ENCODE results near the gene NR4A1. TPM values are rescaled to one million over a fixed set of nuclear protein-coding genes. Genes with fewer than 3 reads are reported as not detected.

The NR4A1 gene
- total RNA-seq, 4 donors from 2014 or later = 390 to 1,252 (median 718) TPM

DNA sequence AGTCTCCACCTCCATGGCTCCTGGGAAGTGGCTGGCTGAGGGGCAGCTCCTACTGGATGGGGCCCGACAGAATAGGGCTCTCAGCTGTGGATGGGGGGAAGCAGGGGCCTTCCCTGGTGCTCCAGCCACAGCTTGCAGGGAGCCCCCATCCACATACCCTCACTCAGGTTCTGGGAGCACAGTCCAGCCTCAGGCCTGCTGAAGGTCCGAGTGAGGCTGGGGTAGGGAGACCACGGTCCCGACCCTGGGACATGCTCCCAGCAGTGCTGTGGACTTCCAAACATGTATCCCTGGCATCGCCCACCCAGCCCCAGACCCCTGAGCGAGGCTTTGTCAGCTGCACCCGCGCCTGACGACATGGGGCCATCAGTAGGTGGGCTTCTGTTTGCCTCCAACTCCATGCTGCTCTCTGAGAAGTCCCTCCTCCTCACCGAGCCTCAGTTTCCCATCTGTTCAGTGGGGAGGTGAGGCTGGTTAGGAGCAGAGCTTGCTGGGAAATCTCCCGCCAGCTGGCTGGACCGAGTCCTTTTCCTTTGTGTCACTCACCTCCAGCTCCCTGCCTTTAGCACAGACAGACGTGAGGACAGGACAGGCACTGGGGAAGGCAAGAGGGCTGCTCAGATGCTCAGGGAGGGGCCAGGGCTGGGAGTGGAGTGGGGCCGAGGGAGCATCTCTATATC is 9.4 kb downstream of the NR4A1 start:
- Histone ChIP-seq H3K9me3 (no peaks in the 10 kb centered on the region), H3K36me3 (peaks cover 0 to 44% (median 4%) of the 10 kb centered on the region in 3 donors), H3K4me1 (peaks cover 0 to 89% (median 38%) of the 10 kb centered on the region in 4 donors), H3K27me3 (no peaks in the 10 kb centered on the region), H3K27ac (peak overlapping the region; percentile 82 to 99 (median 95)), H3K4me3 (no peak overlapping the region)
- 55 to 76% methylated on average over 14 of the region's 14 CpGs for WGBS, 2 donors
- no peak for DNase-seq (ENCODE audit: low spot score in 2 of 2)
- TF ChIP-seq EP300 (IDR thresholded peaks at IDR 0.05) (no peak), POLR2A (IDR thresholded peaks at IDR 0.05) (no peak)
- TF ChIP-seq, protein P1, sequence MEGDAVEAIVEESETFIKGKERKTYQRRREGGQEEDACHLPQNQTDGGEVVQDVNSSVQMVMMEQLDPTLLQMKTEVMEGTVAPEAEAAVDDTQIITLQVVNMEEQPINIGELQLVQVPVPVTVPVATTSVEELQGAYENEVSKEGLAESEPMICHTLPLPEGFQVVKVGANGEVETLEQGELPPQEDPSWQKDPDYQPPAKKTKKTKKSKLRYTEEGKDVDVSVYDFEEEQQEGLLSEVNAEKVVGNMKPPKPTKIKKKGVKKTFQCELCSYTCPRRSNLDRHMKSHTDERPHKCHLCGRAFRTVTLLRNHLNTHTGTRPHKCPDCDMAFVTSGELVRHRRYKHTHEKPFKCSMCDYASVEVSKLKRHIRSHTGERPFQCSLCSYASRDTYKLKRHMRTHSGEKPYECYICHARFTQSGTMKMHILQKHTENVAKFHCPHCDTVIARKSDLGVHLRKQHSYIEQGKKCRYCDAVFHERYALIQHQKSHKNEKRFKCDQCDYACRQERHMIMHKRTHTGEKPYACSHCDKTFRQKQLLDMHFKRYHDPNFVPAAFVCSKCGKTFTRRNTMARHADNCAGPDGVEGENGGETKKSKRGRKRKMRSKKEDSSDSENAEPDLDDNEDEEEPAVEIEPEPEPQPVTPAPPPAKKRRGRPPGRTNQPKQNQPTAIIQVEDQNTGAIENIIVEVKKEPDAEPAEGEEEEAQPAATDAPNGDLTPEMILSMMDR (IDR thresholded peaks at IDR 0.05) = no peak

DNA sequence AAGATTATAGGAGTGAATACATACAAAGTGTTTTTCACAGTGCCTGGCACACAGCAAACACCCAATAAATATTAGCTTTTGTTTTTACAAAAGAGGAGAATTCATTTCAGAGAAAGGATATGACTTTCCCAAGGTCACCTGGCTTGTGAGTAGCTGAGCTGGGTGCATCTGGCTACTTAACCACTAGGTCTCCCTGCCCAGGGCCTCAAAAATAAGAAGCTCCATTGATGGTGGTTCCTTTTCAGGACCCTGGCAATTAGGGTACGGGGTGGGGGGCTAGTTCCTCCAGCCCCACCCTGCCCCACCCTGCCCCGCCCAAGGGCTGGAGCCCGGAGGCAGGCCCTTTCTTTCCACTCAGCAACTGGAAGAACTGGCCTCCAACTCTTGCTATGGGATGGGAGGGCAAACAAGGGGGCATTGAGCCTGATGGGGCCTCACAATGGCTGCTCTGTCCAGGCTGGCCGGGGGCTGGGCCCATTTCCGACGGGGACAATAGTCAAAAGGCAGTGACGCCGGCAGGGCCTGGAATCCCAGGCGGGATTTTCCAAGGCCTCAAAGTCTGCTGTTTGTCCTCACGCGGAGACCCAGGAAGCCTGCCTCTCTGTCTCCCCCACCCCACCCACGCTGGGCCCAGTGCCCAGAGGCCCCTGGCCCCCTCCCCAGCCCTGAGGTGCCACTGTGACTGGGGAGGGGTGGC is 10.4 kb downstream of the NR4A1 start:
- Histone ChIP-seq H3K27ac (peak overlapping the region; percentile 82 to 99 (median 95)), H3K36me3 (peaks cover 0 to 35% (median 4%) of the 10 kb centered on the region in 3 donors), H3K27me3 (no peaks in the 10 kb centered on the region), H3K4me1 (peaks cover 0 to 85% (median 38%) of the 10 kb centered on the region in 4 donors), H3K4me3 (no peak overlapping the region), H3K9me3 (no peaks in the 10 kb centered on the region)
- TF ChIP-seq POLR2A (IDR thresholded peaks at IDR 0.05) (peak in 1 of 2 donors; percentile 39), EP300 (IDR thresholded peaks at IDR 0.05) (peak; percentile 74 to 91)
- TF ChIP-seq, protein P1 (IDR thresholded peaks at IDR 0.05) = peak in 1 of 5 experiments; percentile 17
- DNase-seq (ENCODE audit: low spot score in 2 of 2) = peak in 1 of 2 donors; percentile 42
- WGBS, 2 donors = 50% methylated on average over 12 of the region's 12 CpGs

DNA sequence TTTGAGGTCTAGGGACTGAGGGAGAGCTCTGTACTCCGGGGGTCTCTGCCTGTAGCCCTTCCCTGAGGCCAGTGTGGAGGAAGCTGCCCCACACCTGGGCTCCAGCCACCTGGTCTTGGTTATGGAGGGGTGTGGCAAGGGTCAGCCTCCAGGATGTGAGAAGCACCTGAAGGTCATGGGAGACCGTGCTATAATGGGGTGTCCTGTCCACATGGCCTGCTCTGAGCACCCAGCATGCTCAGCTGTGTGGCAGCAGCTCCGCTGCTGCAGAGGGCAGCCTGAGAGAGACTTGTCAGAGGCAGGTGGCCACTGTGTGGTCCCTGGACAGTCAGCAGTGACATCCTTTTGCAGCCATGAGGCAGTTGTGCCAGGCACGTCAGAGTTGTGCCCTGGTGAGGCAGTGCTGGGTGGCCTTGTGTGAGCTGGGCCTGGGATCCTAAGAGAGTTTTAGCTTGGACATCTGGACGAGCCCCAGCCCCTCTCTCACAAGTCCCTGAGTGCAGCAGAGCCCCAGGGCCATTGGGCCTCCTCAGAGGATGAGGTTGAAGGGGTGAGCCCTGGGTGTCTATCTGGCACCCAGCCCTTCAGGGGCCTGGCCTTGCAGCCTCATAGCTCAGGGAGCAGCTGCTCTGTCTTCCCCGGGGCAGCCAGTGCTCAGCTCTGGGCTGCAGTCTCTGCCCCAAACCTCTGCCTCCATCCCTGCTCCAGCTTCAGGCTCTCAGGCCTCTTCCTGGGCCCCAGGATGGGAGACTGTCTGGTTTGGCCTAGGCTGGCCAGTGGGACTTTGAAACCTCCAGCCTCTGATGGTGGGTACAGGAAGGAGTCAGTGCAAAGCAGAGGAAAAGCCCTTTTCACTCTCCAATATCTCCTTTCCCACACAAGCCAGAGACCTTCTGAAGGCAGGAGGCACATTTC is 11.2 kb downstream of the NR4A1 start:
- no peak for DNase-seq (ENCODE audit: low spot score in 2 of 2)
- Histone ChIP-seq H3K36me3 (peaks cover 0 to 27% (median under 1%) of the 10 kb centered on the region in 3 donors), H3K27me3 (no peaks in the 10 kb centered on the region), H3K9me3 (no peaks in the 10 kb centered on the region), H3K4me3 (no peak overlapping the region), H3K27ac (peak overlapping the region; percentile 82 to 99 (median 95)), H3K4me1 (peaks cover 0 to 80% (median 34%) of the 10 kb centered on the region in 4 donors)
- WGBS, 2 donors = 40% methylated on average over 5 of the region's 6 CpGs
- TF ChIP-seq, protein P1 (IDR thresholded peaks at IDR 0.05) = no peak
- TF ChIP-seq POLR2A (IDR thresholded peaks at IDR 0.05) (no peak), EP300 (IDR thresholded peaks at IDR 0.05) (no peak)

DNA sequence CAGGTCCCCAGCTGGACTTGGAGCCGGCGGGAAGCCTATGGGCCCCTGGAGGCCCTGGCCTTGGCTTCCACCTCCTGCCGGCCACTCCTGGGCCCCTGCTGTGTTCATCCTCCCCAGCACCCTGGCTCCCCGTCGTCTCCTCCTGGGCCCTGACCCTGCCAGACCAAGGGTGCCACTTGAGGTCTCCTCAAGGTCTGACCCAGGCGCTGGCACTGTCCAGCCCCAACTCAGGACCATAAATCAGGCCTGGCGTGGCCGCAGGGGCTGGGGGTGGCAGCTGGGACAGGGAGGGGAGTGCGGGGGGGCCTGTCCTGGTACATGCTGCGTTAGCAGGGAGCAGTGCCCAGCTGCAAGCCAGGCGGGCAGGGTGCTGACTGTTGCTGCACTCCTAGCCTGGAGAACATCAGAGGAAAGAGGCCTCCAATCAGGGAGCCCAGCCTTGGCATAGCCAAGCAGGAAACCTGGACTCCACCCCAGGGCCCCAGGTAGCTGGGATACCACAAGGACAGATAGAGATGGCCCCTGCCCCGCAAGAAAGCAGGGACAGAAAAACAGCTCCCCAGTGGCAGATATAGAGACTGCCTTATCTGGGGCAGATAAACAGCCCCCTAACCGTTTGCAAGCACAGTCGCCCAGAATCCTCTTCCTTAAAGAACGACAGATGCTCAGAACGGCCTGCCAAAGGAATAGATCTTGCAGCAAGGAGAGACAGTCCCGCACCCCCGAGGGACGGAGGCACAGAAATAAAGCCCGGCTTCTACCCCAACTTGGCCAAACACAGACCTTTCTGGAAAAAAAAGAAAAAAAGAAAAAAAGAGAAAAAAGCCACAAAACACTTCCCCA is 12.1 kb downstream of the NR4A1 start:
- H3K4me1 ChIP-seq = peaks cover 0 to 71% (median 30%) of the 10 kb centered on the region in 4 donors
- no peaks in the 10 kb centered on the region for H3K9me3 ChIP-seq
- TF ChIP-seq, protein P1 (IDR thresholded peaks at IDR 0.05) = no peak
- peak in 1 of 2 donors; percentile 52 for TF ChIP-seq EP300 (IDR thresholded peaks at IDR 0.05)
- no peak for TF ChIP-seq POLR2A (IDR thresholded peaks at IDR 0.05)
- H3K4me3 ChIP-seq = no peak overlapping the region
- 35 to 54% methylated on average over 16 to 20 of the region's 20 CpGs for WGBS, 2 donors
- H3K27me3 ChIP-seq = no peaks in the 10 kb centered on the region
- H3K36me3 ChIP-seq = peaks cover 0 to 18% (median 0%) of the 10 kb centered on the region in 3 donors
- DNase-seq (ENCODE audit: low spot score in 2 of 2) = no peak
- H3K27ac ChIP-seq = peak overlapping the region; percentile 82 to 99 (median 95)
